GM21528 (cell line): ENCODE measurements around the gene SNRPD3.
A peak's percentile ranks its signal among the peaks of the same experiment; 100 is the strongest.

ENCODE experiments used
- ATAC-seq: cut with Tn5 transposase; IDR thresholded peaks from one replicate; pipeline ENCODE4 v1.9.1; 2021; ENCODE audit warnings: mild to moderate bottlenecking, moderate library complexity; ENCODE audit not compliant: unreplicated experiment, low FRiP score

Gene SNRPD3

DNA sequence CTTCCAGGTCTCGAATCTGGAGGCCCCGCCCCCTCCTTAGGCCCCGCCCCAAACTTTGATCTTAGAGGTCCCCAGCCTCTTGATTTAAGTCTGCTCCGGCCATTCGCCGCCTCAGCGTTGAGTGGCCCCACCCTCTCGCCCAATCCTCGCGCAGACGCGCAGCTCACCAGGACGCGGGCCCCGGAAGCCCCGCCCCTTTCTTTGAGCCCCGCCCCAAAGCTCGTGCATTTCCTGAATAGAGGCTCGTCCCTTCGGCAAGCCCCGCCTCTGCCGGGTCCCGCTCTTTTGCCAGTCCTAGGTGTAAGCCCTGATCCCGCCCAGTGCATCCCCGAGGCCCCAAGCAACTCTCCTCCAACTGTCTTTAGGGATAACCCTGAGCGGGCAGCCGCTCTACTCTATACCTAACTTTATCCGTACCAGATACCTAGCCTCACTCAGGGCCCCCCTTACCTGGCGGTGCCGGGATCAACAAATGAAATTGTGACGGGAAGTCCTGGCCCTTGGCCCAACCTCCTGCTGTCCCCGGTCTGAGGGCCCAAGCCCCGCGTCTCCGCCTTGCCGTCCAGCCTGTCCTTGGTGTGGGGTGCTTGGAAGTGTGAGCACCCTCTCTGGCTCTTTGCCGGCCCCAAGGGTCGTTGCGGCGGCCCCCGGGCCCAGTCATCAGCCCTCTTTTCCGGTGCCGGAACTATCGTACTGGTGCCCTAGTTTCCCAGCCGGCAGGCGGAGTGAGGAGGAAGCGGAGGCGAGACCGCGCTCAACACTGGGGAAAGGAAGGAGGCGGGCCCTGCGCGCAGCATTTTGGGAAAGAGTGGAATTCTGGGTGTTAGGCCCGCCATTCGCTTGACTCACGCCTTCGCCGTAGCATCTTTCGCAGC is at the start of gene SNRPD3:
Gene SNRPD3, plus strand, starts transcription at position 835 of the 875 bp plus-strand sequence. CDS start 1,676 bp downstream, outside the sequence.
- ATAC-seq: peak; percentile 65

DNA sequence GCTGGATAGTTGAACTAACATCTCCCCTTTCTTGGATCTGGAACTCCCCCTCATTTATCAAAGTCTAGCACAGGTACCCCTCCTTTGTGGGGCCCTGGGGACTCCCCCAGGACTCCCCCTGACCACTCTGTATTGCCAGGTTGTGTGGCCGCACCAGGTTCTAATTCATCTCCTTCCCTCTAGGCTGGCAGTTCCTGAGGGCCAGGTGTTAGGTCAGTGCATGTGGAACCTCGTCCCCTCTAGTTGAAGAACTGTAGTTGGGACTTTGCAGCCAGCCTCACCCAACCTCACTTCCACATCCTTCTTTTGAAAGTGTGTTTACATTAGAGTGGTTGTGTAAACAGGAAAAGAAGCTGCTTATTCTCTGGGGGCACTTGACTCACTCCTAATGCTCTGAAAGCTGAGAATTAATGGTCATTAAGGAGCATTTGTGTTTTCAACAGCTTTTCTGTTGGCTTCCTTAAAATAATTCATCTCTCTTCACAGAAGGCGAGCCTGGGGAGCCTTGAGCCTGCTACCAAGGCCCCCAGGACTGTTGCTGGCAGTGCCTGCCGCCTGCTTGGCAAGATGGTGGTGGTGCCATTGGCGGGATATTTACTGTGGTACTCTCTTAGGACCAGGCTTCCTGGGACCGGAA is 48.9 kb upstream of the SNRPD3 start:
- no peak for ATAC-seq

DNA sequence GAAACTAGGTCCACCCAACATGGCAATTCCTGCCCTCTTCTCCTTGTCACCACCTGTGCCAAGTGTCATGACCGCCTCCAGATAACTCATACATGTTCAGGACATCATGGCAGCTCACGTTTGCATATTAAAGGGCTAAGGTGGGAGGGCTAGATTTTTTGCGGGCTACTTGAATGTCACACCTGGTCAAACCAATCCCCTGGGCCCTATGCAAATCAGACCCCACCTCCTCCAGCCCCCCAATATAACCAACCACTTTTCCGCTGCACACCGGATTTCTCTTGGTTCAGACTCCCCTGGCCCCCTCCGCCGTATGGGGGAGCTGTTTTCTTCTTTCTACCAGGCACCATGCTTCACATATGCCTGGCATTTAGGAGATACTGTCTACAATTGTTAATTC is 48.1 kb upstream of the SNRPD3 start:
- ATAC-seq: no peak

DNA sequence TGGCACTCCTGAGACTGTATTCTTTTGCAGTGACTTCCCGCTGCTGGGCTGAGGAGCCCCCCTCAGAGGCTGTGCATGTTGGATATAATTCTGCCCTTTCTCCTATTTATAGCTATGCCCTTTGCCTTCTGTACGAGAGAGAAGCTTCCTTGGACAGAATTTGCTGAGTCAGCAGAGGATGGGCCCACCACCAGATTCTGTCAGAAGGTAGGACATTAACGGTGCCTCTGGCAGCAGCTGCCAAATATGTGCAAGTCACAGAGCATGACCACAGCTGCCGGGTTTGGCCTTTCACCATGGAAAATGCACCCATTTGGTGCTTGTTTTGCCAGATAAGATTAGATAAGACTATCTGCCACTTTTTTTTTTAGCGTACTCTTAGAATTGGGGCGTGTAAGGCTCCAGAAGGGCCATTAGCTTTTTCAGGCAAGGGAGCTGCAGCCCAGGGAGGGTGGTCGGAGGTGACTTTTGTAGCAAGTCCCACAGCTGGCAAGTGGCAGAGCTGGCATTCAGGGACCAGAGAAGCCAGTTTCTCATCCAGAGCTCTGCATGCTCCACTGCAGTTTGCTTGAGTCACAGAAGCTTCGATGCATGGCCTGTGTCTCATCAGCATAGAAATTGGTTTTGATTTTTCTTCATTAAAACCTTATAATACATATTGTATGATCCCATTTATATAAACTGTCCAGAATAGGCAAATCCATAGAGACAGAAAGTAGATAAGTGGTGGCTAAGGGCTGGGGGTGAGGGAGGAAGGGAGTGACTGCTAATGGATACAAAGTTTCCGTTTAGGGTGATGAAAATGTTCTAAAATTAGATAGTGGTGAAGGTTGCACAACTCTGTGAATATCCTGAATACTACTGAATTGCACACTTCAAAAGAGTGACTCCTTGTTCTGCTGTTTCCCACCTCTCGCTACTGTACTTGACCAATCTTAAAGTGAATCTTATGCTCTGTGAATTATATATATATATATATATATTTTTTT is 44.9 kb upstream of the SNRPD3 start:
- ATAC-seq: no peak

DNA sequence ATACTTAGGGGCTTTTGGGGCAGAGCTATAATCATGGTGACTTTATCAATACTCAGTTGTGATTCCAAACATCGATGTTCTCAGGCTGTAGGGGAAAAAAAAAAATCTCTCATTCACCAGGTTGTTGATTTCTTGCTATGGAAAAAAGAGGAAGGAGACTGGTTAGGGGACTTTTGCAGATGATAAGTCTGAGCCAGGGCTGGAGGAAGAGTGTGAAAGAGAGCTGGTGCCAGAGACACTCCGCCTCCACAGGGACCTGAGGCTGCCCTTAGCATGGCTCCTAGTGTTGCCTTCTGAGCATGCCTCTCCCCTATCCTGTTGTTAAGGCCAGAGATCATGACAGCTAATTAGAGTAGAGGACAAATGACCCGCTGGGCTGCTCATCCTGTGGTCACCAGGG is 43.8 kb upstream of the SNRPD3 start:
- ATAC-seq: no peak

DNA sequence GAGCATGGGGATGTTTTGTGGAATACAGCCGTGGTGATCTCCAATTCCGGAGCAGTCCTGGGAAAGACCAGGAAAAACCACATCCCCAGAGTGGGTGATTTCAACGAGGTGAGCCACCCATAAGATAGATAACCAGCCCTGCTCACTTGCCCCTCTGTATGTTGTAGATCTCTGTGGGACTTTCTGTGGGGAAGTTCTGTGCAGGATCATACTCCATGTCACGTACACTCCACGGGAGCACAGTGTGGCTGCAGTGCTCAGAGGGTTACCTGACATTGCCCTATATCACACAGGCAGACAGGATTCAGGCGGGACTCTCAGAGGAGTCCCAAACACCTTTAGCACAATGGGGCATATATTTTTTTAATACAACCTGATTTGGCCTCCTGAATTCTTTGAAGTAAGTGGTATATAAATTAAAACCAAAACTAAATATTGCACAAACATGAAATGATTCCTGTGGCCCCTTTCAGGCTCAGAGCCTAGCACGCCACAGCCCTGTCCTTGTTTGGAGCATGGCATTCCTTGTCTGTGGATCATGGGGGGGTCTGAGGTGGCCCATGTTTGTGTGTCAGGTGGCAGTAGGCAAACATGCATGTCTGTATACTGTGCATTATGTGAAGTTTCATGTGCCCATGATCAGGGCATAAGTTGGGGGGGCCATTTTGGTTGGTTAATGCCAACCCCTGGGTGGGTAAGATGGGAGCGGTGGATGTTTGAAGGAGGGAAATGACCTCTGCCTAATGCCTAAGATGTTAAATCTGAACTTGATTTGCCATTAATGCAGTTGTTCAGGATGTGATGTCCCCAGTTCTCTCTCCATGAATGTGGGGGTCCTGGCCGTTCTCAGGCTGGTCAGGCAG is 42.2 kb upstream of the SNRPD3 start:
- no peak for ATAC-seq

DNA sequence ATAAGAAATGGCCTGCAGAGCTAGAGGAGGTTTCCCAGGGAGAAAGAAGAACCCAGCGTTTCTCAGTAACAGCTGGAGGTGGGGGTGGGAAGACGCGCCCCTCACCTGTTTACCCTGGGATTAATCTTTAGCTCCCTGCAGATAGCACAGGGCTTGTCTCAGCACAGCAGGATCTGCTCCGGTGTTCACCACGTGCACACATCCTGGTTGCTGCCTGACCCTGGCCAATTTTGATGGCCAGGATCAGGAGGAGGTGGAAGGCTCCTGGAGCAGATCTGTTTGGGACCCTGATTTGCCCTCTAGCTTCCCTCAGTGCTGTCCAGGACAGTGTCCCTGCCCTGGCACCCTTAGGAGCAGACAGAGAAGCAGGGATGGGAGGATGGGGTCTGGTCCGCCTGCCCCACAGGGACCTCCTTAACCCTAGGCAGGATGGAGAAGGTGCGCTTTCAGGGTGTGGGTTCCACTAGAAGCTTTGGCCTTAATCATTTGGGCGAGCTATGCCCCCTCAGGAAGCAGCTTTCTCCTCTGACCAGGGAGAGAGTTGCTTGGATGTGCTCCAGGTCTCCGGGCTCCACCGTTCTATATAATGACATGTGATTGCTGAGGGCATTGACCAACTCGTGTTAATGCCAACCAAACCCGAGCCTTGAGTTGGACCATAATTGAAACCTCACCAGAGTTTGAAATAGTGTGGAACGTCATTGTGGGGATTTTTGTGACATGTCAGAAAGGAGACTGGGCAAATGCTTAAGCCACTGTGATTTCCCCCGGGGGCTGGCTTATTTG is 41.4 kb upstream of the SNRPD3 start:
- no peak for ATAC-seq

DNA sequence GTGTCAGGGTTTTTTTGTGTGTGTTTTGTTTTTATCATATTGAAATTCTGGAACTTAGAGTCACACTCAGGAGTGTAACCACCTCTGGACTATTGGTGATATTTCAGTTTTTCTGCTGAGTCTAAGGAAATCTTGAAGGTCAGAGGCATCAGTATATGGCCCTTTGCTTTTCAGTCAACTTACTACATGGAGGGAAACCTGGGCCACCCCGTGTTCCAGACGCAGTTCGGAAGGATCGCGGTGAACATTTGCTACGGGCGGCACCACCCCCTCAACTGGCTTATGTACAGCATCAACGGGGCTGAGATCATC is 40.8 kb upstream of the SNRPD3 start:
- no peak for ATAC-seq

DNA sequence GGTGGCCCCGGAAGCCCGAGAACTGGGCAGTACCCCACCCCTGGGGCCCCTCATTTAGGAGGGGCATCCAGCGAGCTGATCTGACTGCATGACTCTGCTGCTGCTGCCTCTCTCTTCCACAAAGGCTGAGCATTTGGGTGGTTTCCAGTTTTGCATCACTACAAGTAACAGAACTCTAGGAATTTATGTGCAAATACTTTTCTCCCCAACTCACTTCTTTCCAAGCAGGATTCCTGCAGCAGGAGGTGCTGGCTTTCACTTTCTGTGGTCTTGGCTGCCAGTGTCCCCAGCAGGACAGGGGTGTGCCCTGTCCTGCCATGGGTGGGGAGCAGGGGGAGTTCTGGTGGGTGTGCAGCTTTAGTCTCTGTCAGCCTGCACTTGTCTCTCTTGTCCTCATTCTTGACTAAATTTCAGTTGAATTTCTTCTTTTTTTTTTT is 39.5 kb upstream of the SNRPD3 start:
- no peak for ATAC-seq

DNA sequence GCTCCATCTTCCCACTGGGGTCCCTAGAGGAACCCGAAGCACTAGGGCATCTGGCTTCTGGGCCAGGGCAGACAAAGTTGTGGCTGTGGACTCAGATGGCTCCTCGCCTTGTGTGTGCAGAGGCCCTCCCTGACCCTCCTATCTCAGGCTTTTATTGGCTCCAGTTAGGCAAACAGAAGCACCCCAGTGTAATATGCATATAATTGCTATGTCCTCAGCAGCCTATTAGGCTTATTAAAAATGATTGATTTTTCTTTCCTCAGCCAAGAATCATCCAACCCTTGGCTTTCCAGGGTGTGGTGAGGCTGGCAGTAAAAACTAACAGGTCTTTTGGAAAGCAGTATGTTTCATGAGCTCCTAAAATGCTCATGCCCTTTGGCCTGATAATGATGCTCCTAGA is 38.4 kb upstream of the SNRPD3 start:
- ATAC-seq: no peak

DNA sequence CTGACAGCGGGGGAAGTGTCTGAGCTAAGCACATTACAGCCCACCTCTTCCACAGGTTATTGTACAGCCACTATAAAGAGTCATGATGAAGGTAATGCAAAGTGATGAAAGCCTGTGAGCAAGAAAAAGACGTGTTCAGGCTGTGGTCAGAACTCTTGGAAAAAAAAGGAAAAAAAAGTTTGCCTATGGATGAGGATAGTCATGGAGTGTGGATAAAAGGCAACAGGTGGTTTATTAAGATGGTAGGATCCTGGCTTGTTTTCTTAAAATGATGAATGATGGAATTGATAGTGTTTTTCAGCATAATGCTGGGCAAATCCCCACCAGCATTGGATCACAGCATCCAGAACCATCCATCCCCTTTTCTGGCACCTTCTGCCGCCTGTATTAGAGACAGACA is 37.6 kb upstream of the SNRPD3 start:
- ATAC-seq: no peak

DNA sequence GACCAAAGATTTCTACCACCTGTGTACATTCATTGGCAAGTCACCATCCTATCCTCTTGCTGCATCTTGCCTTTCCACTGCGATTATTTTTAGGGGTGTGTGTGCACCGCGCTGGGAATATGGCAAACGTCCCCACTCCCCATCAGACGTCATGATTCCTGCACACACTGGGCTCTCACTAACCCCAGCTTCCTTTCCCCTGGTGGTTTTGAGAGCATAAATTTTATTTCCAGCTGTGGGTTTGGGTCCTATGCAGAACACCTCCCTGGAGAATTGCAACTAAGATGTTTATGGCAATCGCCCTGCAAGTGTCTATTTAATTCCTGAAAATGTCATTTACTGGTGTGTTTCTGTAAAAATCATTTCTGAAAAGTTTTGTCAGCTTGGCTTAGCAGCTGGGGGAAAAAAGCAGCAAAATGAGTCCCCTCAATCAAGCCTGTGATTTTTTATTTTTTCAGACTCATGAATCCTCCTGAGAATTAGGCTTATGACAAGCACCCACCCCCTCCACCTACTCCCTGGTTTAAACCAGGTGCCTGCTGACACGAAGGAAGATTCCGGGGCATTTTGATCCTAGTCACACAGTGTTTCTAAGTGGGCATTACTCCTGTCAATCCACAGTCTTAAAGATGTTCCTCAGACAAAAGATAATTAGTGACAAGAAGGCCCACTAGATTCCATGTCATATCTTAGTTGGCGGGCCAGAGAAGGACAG is 36.9 kb upstream of the SNRPD3 start:
- no peak for ATAC-seq

DNA sequence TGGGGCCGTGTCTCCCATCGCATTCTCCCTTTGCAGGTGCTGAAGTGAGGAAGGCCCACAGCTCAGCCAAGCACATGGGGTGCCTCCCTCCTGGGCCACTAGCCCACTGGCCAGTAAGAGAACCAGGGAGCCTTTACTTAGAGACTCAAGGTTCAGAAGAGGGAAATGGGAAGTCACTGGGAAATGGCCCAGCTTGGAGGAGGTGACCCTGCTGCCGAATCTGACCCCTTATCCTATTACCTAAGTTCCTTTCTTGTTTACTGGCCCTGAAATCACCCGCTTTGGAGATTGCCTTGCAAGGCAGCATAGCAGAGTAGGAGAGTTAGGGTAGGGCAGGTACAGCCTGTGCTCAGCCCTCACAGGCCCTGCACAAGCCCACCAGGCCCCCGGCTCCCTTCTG is 36.3 kb upstream of the SNRPD3 start:
- no peak for ATAC-seq

DNA sequence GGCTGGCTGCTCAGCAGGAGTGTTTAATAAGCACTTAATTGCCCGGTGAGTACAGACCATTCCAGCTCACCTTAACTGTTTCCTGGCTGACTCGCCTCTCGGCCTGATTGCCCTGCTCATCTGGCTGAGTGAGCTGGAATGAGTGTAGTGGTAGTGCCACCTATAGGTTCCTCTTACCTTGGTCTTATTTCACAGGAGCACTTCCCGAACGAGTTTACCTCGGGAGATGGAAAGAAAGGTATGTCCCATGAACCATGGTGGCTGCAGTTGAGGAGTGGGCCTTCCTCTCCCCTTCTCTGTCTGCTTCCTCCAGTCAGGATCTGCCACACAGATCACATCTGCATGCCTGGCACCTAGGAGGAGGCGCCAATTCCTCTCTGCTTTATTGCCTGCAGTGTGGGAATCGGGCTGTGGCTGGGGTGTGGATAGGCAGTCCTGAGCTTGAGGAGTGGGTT is 34.0 kb upstream of the SNRPD3 start:
- ATAC-seq: no peak

DNA sequence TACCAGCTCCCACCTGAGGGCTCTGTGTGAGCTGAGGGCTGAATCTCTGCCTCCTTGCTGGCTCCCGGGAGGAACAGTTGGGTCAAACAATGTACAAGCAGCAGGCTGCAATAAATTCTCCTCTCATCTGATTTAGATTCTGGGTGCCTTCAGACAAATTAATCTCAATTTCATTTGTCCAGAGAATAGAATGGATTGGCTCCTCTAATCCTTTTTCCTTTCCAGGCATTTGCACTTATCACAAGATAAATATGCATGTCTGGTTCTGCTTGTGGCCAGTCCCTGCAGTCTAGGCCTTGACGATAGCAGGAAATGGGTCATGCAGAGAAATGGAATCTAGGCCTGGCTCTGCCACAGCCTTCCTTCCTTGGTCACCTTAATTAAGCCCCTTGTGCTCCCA is 31.9 kb upstream of the SNRPD3 start:
- ATAC-seq: no peak

DNA sequence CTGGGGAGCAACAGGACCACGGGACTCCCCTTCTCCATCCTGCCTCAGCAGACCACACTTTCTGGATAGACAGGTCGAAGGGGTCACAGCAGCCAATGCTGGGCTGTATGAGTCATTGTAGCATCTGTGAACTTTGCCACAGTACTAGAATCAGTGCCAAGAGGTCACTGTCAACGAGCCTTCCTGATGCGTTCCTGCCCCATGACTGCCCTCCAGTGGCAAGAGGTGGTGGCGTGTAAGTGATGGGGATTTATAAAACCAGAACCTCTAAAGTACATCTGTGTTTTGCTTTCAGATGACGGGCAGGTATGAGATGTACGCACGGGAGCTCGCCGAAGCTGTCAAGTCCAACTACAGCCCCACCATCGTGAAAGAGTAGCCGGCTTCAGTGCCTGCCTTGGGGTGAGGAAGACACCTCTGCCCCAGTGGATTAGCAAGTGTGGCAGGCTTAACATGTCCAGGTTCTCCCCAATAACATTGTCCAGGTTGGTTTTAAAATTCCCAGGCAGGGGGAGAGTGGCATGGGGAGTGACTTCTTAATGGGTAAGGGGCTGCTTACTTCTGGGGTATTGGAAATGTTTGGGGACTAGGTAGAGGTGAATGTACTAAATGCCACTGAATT is 30.3 kb upstream of the SNRPD3 start:
- ATAC-seq: peak; percentile 62

DNA sequence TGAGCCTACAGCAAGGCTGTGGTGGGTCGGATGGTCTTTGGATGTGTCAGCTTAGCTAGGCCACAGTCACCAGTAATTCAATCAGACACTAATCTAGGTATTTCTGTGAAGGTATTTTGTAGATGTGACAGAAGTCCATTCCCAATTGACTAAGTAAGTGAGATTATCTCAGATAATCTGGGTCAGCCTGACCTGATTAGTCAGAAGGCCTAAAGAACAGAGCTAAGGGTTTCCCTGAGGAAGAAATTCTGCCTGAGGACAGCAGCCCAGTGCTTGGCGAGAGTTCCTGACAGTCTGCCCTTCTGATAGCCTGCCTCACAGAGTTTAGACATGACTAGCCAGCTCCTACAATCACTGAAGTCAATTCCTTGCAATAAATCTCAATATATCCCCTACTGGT is 29.6 kb upstream of the SNRPD3 start:
- ATAC-seq: no peak

DNA sequence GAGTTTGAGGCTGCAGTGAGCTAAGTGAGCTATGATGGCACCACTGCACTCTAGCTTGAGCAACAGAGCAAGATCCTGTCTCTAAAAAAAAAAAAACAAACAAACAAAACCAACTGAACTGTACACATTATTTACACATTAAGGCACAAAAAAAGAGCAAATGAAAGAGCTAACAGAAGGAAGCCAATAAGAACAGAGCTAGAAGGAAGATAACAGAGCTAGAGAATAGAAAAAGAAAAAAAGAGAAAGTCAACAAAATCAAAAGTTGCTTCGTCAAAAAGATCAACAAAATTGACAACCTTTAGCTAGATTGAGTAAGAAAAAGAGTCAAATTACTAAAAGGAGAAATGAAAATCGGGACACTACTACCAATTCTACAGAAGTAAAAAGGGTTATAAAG is 25.9 kb upstream of the SNRPD3 start:
- ATAC-seq: no peak
